ENCODE results near the gene PPP6R2.

- no peak for TF ChIP-seq HDAC6 (IDR thresholded peaks at IDR 0.05; ENCODE audit: low read depth, low read length)
- no peak for TF ChIP-seq TCF12 (IDR thresholded peaks at IDR 0.05; ENCODE audit: low read depth, low read length)
- TF ChIP-seq USF2 (IDR thresholded peaks at IDR 0.05; ENCODE audit: low read length): no peak
- TF ChIP-seq, protein P1, sequence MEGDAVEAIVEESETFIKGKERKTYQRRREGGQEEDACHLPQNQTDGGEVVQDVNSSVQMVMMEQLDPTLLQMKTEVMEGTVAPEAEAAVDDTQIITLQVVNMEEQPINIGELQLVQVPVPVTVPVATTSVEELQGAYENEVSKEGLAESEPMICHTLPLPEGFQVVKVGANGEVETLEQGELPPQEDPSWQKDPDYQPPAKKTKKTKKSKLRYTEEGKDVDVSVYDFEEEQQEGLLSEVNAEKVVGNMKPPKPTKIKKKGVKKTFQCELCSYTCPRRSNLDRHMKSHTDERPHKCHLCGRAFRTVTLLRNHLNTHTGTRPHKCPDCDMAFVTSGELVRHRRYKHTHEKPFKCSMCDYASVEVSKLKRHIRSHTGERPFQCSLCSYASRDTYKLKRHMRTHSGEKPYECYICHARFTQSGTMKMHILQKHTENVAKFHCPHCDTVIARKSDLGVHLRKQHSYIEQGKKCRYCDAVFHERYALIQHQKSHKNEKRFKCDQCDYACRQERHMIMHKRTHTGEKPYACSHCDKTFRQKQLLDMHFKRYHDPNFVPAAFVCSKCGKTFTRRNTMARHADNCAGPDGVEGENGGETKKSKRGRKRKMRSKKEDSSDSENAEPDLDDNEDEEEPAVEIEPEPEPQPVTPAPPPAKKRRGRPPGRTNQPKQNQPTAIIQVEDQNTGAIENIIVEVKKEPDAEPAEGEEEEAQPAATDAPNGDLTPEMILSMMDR (IDR thresholded peaks at IDR 0.05; ENCODE audit: control extremely low read depth in 1 of 3, insufficient read depth in 1 of 3, low read depth in 1 of 3, low read length in 3 of 3): no peak
These were observed 23.0 kb upstream of the PPP6R2 start for GRCh38 chr22:50320116-50320515.
